Pulmonary artery endothelial cell (primary cell): ENCODE results near the gene MLF2. TPM values are rescaled to one million over a fixed set of nuclear protein-coding genes. Genes with fewer than 3 reads are reported as not detected.
A peak's percentile ranks its signal among the peaks of the same experiment; 100 is the strongest.

ENCODE experiments used
- DNase-seq: peaks from one replicate; pipeline ENCODE4 v3.0.0-alpha.2; 2011; ENCODE audit warnings: low read depth, low spot score
- total RNA-seq: library from RNA; depleted of rRNA; stranded (reverse); fragments of >200 nt; gene quantifications from 2 replicates; pipeline ENCODE4 v1.2.3, GENCODE V29; 2014

Gene MLF2, protein sequence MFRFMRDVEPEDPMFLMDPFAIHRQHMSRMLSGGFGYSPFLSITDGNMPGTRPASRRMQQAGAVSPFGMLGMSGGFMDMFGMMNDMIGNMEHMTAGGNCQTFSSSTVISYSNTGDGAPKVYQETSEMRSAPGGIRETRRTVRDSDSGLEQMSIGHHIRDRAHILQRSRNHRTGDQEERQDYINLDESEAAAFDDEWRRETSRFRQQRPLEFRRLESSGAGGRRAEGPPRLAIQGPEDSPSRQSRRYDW
- total RNA-seq = 56.9 and 94.9 TPM in 2 replicates

GRCh38 chr12:6752921-6753771 lies at the start of gene MLF2:
Gene MLF2 (minus strand): TSS chr12:6753141. CDS start chr12:6752334, 807 bp downstream.
- DNase-seq = peak; percentile 96

- no peak for DNase-seq
These were observed 46.2 kb upstream of the MLF2 start for GRCh38 chr12:6799147-6799546.

DNA sequence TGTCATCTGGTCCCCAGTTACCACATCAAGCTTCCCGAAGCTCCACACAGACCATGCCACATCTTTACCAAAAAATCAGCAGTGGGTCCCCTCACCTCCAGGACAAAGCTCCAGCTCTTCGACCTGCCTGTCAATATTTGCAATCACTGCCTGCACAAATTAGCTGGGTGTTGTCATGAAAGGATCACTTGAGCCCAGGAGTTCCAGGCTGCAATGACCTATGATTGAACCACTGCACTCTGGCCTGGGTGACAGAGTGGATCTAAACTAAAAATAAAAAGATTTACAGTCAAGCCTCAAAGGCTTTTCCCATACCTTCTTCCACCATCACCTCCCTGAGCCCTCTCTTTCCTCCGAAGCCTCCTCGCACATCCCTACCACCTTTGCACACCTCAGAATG lies 43.6 kb upstream of the MLF2 start:
- no peak for DNase-seq

GRCh38 chr12:6795088-6795487 lies 42.1 kb upstream of the MLF2 start:
- no peak for DNase-seq

DNA sequence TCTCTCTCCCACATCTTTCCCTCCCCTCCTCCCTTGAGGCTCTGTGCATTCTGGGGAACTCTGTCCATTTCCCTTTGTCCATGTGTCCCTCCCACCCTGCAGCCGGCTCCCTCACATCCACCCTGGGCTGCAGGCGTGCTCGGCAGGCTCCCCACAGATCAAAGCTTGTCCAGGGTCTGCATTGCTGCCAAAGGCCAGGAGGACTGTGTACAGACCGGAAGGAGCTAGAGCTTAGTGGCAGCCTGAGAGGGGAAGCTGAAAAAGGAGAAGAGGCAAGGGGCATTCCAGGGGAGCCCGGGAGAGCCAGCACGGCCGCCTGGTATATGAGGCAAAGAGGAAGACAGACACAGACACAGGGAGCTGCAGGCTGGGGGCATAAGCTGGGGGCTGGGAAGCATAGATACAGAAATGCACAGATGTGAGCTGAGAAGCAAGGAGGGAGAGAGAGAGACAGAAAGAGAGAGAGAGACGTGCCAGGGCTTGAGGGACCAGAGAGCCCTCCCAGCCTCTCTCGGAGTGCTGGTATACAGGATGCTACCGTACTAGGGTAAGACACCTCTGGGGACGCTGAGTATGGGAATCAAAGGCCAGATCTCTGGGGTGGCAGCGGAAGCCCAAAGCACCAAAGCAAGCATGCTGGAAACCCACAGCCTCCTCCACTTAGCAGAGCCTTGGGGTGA lies 39.7 kb upstream of the MLF2 start:
- DNase-seq = no peak

GRCh38 chr12:6791931-6792520 lies 39.1 kb upstream of the MLF2 start:
- no peak for DNase-seq

DNA sequence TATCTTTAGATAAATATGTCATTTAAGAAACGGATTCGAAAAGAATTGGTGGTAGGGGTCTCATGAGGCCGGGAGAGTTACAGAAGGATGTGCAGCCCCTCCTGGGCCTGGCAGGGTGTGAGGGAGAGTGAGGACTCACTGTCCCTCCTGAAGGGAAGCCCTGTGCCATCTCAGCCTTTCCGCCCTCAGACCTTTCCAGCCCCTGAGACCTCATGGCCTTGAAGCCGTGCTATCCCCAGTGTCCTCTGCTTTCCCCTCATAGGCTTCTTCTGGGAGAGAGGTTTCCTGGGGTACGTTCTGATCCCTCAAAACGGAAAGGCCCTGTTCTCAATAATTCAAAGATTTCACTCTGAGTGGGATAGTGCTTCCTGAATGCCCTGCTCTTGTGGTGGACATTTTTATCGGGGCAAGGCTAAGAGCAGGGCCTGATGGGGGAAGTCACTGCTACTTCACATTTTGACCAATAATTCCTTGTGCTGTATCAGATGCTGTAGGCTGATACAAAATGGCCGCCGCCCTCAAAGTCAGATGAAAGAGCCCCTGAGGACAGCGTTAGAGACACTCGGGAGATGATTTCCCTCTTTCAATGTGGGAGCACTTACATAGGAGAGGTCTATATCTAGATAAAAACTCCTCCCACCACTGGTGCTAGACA lies 37.7 kb upstream of the MLF2 start:
- no peak for DNase-seq

GRCh38 chr12:6788972-6789924 lies 36.3 kb upstream of the MLF2 start, which contains the start of gene CD4:
Gene CD4 (plus strand): TSS chr12:6789528. CDS start chr12:6800139, 10,611 bp downstream.
- DNase-seq = no peak

- no peak for DNase-seq
These were observed 34.4 kb upstream of the MLF2 start for GRCh38 chr12:6787309-6787708.

DNA sequence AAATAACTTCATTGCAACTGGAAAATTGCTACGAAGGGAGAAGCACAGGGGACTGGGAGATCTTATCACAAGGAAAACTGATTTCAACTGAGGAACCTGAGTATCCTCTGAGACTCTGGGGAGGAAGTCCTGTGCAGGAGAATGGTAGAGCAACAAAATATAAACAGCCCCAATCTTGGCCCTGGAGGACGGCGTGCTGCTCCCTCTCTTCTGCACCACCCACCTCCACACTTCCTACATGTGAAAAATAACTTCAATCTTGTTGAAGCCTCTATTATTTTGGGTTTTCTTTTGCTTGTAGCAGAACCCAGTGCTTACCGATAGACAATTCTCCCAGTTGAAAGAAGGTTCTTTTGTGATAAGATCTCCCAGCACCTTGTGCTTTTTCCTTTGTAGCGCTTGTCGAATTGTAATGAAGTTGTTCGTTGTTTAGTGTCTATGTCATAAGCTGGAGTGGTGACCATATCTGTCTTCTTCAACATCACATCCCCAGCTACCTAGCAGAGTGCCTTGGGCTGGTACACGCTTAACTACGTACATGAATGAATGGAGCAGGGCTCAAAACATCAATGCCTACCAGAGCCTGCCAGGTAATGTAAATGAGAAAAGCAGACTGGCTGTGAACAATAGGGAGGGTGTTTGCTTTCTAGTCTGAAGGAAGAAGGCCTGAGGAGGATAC lies 33.6 kb upstream of the MLF2 start:
- no peak for DNase-seq

- no peak for DNase-seq
These were observed 31.8 kb upstream of the MLF2 start for GRCh38 chr12:6784761-6785160.

DNA sequence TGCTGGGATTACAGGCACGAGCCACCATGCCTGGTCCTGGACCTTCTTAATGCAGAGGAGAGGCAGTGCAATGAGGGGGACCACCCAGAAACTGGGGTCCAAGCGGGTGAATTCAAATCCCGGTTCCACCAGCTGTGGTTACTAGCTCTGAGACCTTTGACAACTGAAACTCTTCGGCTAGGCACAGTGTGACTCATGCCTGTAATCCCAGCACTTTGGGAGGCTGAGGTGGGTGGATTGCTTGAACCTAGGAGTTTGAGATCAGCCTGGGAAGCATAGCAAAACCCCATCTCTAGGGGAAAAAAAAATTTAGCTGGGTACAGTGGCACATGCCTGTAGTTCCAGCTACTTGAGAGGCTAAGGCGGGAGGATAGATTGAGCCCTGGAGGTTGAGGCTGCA lies 31.4 kb upstream of the MLF2 start:
- DNase-seq = no peak

- DNase-seq = no peak
These were observed 30.9 kb upstream of the MLF2 start for GRCh38 chr12:6783828-6784227.

DNA sequence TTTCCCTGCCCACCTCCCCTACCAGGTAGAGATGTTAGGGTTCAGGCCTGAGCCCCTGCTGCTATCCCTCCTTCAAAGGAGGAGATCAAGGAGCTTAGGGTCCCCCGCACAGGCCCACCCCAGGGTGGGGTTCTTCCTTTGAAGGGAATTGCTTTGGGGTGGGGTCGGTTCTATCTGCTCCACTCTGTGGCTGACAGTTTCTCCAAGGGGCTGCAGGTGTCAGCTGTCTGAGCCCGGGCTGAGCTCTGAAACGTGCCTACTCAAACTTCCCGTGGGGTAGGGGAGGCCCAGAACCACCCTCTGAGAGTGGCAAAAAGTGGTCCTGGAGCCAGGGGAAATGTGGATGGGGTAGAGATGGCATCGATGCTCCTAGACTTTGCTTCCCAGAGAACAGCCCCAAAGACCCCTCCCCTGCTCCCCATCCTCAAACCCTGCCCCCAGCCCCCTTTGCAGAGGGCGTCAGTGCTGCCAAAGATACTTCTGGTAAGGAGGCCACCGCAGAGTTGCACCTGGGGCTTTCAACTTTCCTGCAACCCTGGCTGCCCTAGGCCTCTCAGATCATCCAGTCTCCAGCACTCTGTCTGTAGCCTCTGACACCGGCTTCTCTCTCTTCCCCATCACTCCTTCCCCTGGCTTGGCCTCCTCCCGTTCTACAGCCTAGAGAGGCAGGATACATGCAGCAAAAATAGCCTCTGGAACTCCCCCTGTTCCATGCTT lies 30.1 kb upstream of the MLF2 start:
- DNase-seq = no peak

GRCh38 chr12:6782119-6782518 lies 29.2 kb upstream of the MLF2 start:
- no peak for DNase-seq

- DNase-seq = no peak
These were observed 27.6 kb upstream of the MLF2 start for GRCh38 chr12:6780573-6780972.

- no peak for DNase-seq
These were observed 26.9 kb upstream of the MLF2 start for GRCh38 chr12:6779708-6780432.
